Measurements from ENCODE around the gene RPL35.
A peak's percentile ranks its signal among the peaks of the same experiment; 100 is the strongest.

The RPL35 gene

DNA sequence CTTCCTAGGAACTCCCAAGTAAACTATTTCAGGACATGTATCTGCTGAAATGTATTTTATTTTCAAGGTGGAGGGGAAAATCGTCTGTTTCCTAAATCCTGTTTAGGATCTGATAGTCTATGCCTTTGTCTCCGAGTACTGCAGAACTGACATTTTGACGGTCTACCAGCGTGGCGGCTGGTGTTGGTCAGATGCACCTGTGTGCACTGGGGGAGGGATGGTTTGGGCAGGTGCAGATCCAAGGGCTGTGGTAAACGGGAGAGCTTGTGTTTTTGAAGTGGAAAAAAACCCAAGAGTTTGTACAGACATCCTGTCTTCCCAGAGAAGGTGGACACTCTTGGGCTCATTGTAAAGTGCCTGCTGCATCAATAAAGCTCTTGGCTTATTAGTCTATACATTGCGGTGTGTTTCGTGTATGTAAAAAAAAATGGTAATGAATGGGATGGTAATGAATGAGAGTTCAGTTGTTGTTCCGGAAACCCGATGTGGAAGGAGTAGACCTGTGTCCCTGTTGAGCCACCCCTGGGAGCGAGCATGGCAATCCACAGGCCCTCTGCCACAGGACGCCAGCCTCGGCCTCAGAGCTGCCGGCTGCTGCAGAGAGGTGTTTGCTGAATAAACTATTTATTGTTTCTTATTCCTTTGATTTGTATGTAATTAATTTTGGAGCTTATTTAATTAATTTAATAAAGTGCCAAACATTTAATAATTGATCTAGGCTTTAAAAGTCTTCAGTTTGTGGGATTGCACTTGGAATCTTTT lies 15.4 kb upstream of the RPL35 start:
- H3K27ac ChIP-seq: no peak overlapping the region; the same call in 1 of the 2 replicates
- no peak for TF ChIP-seq CTCF (conservative IDR thresholded peaks at IDR 0.05)

DNA sequence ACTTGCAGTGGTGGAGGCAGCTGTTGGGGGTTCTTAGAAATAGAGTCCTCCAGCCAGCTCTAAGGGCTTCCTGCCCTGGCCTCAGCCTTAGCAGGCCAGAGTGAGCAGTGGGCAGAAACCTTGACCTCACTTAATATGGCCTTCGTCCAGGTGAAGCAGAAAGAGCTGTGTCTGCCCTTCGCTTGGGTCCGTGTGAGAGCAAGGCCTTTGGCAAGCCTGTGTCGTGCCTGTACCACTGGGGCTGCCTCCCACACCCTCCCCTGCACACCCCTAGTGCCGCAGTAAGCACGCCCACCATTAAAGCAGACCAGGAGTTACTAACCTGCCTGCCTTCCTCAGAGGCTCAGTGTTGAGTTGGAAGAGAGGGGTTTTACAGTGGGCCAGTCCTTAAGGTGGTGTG lies 13.7 kb upstream of the RPL35 start:
- peak overlapping the region; percentile 2; the same call in 1 of the 2 replicates for H3K27ac ChIP-seq
- no peak for TF ChIP-seq CTCF (conservative IDR thresholded peaks at IDR 0.05)

DNA sequence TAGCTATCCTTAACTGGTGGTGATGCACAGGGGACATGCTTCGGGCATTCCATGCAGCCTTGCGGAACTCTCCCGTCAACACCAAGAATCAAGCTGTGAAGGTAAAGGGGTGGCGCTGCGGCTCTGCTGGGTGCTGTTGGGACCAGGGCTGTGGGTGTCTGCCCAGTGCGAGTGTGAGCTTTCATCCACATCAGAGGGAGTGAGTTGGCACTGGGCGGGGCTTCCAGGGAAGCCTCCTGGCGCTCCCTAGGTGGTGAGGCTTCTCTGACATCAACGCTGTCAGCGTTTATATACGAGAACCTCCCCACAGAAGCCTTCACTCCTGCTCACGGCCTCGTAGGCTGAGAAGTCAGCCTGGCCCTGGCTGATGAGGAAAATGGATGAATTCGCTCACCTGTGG lies 11.9 kb upstream of the RPL35 start:
- H3K27ac ChIP-seq: 0 out of 2 replicates have a peak overlapping the region, but pooled peaks have one; percentile 99
- no peak for TF ChIP-seq CTCF (conservative IDR thresholded peaks at IDR 0.05)

- no peak for TF ChIP-seq CTCF (conservative IDR thresholded peaks at IDR 0.05)
- peak overlapping the region; percentile 99 for H3K27ac ChIP-seq
These were observed 9.4 kb upstream of the RPL35 start for GRCh38 chr9:124871156-124871561.

DNA sequence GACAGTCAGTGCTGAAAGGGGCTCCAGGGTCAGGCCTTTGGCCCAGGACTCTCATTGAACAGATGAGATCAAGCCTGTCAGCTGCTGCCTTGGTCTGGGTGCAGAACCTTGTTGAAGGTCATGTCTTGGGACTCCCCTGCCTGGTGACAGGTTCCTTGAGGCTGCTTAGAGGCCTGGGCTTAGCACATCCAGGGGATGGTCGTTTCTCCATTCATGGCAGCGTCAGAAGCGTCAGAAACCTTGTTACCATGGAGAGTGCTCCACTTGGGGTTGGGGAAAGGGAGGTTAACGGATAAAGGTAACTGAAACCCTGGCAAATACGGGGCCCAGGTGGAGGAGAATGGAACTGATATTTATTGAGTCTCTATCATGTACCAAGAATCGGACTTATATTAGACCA lies 9.0 kb upstream of the RPL35 start:
- peak overlapping the region; percentile 99 for H3K27ac ChIP-seq

DNA sequence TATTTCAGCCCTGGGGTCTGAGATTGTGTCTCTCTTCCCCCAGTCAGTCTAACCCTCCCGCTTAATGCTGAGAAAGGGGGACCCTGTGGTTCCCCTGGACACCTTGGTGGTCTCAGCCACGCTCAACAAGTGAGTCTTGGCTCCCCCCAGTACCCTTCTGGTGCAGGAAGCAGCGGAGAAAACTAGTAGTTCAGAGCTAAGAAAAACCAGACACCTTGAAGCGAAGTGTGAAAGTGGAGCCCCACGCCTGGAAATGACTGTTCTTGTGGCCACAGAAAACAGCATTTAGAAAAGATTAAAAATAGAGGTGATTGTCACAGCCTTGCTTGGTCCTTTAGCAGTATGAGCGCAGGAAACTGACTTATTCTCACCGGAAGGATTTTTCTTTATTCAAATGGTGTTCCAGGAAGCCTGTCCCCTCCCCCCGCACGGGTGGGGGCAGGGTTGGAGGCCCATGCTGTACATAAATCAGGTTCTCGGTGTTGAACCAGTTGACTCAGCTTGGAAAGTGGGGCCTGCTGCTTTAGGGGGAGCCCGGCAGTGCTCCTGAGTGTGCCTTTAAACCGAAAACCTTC lies 8.3 kb upstream of the RPL35 start:
- no peak for TF ChIP-seq CTCF (conservative IDR thresholded peaks at IDR 0.05)
- H3K27ac ChIP-seq: peak overlapping the region; percentile 99

More for the DNA sequence above, 9.0 kb upstream of the RPL35 start:
- no peak for TF ChIP-seq CTCF (conservative IDR thresholded peaks at IDR 0.05)

GRCh38 chr9:124869466-124869985 lies 7.8 kb upstream of the RPL35 start:
- peak overlapping the region; percentile 99 for H3K27ac ChIP-seq
- TF ChIP-seq CTCF (conservative IDR thresholded peaks at IDR 0.05): no peak
